PFSK-1 (cell line): Measurements from ENCODE around the gene PQBP1.

Experiments used
- FOXP2 ChIP-seq: optimal IDR thresholded peaks from 2 replicates; pipeline ENCODE3; 2011; ENCODE audit warnings: borderline replicate concordance, control low read depth, inconsistent platforms; ENCODE audit not compliant: insufficient read depth; ENCODE audit errors: extremely low read length, extremely low read depth
- POLR2AphosphoS5 ChIP-seq: IDR thresholded peaks from 2 replicates; pipeline ENCODE4 v1.6.1; 2012; ENCODE audit warnings: low read depth, mild to moderate bottlenecking, control low read depth, low read length, moderate library complexity
- SIN3A ChIP-seq: IDR thresholded peaks from 2 replicates; pipeline ENCODE4 v1.6.1; 2012; ENCODE audit warnings: mild to moderate bottlenecking, low read length, moderate library complexity, borderline replicate concordance; ENCODE audit not compliant: insufficient read depth
- TAF1 ChIP-seq: IDR thresholded peaks from 2 replicates; pipeline ENCODE4 v1.6.1; 2012; ENCODE audit warnings: low read length, control low read depth, borderline replicate concordance; ENCODE audit not compliant: insufficient read depth
- TF ChIP-seq, protein P1 (sequence below), 2 experiments: IDR thresholded peaks; 2 replicates each; pipeline versions ENCODE4 v1.6.1 to v1.8.0; 2011 to 2012; ENCODE audit warnings: low read depth in 2 of 2, low read length in 2 of 2, control low read depth in 1 of 2, inconsistent platforms in 1 of 2, mild to moderate bottlenecking in 1 of 2, moderate library complexity in 1 of 2; ENCODE audit not compliant: insufficient read depth in 1 of 2

Gene PQBP1

DNA sequence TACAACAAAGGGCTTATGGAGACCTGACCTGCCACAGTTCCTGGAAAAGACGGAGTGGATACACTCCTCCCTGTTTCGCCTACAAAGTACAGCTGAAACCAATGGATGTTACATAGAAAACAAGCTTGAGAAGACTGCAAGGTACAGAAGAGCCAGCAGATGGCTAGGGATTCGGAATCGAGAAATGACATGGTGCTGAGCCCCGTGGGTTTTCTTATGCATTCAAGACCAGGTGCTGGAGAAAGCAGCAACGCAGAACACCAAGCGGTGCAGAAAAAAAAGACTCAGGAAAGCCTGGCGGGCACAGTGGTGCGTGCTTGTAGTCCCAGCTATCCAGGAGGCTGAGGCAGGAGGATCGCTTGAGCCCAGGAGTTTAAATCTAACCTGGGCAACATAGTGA, 14.0 kb upstream of the PQBP1 start:
- TF ChIP-seq SIN3A = no peak
- TF ChIP-seq POLR2AphosphoS5 = no peak
- no peak for TF ChIP-seq TAF1
- no peak for TF ChIP-seq FOXP2

DNA sequence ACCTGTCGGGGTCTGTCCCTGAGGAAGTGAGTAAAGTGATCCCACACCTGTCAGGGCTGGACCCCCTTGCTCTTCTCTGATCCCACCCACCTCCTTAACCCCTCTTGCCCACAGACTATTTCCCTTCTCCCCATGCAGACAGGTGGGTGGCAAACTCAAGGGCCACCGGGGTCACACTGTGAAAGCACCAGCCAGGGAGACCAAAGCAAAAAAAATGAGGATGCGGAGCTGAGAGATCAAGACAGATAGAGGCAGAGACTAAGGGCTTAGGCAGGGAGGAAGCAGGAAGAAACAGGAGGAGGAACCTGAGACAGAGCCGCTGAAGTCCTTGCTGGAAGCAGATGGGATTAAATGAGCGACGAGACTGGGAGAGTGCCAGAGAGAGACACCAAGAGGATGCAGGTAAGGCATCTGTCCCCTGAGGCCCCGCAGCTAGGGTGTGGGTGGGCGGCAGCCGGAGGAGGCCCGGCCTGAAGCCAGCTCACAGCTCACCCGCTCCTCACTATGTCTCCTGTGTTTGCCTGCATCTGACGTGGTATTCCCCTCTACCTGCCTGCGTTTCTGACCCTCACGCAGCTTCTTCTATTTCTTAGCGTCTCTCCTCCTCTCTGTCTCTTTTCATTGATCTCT, 7.3 kb upstream of the PQBP1 start:
- TF ChIP-seq, protein P1, sequence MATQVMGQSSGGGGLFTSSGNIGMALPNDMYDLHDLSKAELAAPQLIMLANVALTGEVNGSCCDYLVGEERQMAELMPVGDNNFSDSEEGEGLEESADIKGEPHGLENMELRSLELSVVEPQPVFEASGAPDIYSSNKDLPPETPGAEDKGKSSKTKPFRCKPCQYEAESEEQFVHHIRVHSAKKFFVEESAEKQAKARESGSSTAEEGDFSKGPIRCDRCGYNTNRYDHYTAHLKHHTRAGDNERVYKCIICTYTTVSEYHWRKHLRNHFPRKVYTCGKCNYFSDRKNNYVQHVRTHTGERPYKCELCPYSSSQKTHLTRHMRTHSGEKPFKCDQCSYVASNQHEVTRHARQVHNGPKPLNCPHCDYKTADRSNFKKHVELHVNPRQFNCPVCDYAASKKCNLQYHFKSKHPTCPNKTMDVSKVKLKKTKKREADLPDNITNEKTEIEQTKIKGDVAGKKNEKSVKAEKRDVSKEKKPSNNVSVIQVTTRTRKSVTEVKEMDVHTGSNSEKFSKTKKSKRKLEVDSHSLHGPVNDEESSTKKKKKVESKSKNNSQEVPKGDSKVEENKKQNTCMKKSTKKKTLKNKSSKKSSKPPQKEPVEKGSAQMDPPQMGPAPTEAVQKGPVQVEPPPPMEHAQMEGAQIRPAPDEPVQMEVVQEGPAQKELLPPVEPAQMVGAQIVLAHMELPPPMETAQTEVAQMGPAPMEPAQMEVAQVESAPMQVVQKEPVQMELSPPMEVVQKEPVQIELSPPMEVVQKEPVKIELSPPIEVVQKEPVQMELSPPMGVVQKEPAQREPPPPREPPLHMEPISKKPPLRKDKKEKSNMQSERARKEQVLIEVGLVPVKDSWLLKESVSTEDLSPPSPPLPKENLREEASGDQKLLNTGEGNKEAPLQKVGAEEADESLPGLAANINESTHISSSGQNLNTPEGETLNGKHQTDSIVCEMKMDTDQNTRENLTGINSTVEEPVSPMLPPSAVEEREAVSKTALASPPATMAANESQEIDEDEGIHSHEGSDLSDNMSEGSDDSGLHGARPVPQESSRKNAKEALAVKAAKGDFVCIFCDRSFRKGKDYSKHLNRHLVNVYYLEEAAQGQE (IDR thresholded peaks at IDR 0.05; ENCODE audit: insufficient read depth in 1 of 2, low read depth in 2 of 2, low read length in 2 of 2) = no peak
- no peak for TF ChIP-seq SIN3A
- TF ChIP-seq FOXP2 = no peak
- TF ChIP-seq POLR2AphosphoS5 = no peak
- TF ChIP-seq TAF1 = no peak

DNA sequence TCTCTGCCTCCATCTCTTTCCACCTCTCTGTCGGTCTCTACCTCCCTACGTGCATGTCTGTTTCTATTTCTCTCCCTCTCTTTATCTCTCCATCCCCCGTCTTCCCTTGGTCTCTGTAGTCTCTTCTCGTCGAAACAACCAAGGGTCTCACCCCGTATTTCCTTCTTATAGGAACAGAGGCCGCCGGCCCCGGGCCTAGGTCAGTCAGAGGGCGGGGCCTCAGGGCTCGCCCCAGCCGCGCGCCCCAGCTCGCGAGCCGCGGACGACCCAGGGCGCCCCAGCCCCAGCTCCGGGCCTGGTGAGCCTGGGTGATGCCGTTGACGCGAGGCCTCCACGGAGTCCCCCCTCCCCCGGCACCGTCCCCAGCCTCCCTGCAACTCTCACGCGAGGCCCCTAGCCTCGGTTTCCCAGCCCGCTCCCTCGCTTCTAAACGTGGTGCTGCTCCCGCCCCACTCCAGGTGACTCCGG, 6.8 kb upstream of the PQBP1 start:
- TF ChIP-seq POLR2AphosphoS5 (no peak), SIN3A (no peak), FOXP2 (no peak), TAF1 (no peak)
- TF ChIP-seq, protein P1 (IDR thresholded peaks at IDR 0.05; ENCODE audit: insufficient read depth in 1 of 2, low read depth in 2 of 2, low read length in 2 of 2) = no peak

DNA sequence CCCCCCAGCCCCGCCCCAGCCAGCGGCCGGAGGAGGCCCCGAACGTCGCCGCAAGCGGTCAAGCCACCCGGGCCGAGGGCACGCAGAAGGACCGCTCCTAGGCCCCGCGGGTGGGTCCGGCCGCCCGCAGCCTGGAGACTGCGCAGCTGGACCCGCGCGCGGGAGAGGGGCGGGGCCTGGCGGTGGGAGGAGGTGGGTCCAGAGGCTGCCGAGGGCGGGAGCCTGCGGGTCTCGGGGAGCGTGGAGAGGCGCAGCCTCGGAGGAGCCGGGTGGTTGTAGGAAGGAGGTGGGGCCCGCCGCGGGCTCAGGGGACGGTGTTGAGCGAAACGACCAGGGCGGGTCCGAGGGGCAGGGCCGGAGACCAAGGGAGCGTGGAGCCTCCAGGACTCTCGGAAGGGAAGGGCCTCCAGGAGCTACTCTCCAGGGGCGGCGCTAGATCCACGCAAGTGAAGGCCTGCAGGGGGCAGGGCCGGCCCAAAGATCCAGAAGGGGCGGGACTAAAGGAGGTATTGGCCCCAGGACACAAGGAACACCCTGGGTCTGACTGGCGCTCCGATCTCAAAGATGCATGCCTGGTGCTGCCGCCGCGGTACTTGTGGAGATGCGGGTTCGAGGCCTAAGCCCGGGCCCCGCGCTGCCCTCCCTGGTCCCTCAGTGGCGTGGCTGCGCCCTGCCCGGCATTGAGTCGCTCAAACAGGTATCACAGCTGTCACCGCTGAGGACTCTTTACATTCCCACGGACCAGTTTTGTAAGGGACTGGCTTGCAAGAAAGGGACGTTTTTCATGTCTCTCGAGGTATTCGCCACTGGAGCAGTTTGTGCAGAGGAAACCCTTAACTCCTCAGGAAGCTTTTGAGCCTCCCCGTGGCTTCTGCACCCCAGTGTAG, 6.1 kb upstream of the PQBP1 start:
- TF ChIP-seq, protein P1 (IDR thresholded peaks at IDR 0.05; ENCODE audit: insufficient read depth in 1 of 2, low read depth in 2 of 2, low read length in 2 of 2) = no peak
- TF ChIP-seq TAF1 = 0 out of 2 replicates have a peak, but pooled peaks have one; percentile 19

DNA sequence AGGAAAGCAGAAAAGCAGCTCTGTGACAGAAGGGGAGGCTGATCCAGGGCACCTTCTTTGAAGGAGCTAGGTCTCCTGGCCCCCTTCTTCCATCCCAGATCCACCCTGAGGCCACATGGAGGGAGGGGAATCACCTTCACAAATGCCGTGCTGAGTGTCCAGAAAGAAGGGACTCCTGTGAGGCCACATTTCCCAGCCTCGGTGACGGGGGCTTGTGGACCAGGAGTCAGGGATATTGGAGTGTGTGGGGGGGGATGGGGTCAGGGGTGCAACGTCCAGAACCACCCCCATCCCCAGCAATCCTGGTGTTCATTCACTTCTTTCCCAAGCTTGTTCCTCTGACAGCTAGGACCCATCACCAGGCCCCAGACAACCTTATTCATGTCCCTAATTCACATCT, 4.8 kb upstream of the PQBP1 start:
- TF ChIP-seq POLR2AphosphoS5 = no peak
- no peak for TF ChIP-seq SIN3A
- no peak for TF ChIP-seq TAF1
- no peak for TF ChIP-seq FOXP2
- TF ChIP-seq, protein P1 (IDR thresholded peaks at IDR 0.05; ENCODE audit: insufficient read depth in 1 of 2, low read depth in 2 of 2, low read length in 2 of 2) = no peak
